GM12801 (cell line): ENCODE measurements around the gene DOK4.

ENCODE experiments used
- CTCF ChIP-seq: IDR thresholded peaks from one replicate; pipeline ENCODE4 v1.5.1; 2011; ENCODE audit warnings: control low read depth; ENCODE audit not compliant: insufficient read length; ENCODE audit errors: extremely low read depth

Gene DOK4

DNA sequence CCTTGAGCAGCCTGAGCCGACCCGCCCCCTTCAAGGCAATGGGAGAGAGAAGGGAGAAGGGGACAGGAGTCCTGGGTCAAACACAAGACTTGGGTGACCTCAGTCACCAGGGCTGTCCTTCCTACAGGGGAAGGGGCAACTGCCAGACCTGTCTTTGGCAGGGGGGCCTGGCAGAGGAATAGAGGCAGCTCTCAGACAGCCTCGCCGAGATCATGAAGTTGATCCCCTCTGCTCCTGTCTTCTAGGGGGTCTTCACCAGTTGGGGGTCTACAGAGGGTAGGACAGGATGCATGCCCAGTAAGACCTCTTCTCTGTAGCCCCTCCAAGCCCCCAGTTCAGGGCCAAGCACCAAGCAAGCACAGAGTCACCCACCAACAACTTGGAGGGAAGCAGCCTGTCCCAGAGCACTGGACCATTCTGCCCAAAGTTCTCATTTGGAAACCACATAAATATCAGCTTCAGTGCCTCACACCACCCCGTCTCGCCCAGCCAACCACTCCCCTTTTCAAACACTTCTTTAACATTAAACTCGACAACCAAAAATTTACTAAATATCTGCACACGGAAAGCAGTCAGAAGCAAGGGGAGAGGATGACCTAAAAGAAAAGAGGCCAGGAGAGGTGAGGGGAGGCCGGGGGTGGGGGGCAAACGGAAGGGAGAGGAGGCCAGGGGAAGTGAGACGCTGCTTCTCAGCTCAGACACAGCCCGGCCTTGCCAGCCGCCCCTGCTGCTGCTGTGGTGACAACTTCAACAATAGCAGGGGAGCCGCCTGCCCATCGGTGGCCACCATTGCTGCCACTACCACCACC, 7.7 kb downstream of the DOK4 start:
- TF ChIP-seq CTCF: no peak

- no peak for TF ChIP-seq CTCF
Measured at GRCh38 chr16:57477531-57478202, 8.6 kb downstream of the DOK4 start.

GRCh38 chr16:57476546-57477410, 9.5 kb downstream of the DOK4 start:
- TF ChIP-seq CTCF: no peak

DNA sequence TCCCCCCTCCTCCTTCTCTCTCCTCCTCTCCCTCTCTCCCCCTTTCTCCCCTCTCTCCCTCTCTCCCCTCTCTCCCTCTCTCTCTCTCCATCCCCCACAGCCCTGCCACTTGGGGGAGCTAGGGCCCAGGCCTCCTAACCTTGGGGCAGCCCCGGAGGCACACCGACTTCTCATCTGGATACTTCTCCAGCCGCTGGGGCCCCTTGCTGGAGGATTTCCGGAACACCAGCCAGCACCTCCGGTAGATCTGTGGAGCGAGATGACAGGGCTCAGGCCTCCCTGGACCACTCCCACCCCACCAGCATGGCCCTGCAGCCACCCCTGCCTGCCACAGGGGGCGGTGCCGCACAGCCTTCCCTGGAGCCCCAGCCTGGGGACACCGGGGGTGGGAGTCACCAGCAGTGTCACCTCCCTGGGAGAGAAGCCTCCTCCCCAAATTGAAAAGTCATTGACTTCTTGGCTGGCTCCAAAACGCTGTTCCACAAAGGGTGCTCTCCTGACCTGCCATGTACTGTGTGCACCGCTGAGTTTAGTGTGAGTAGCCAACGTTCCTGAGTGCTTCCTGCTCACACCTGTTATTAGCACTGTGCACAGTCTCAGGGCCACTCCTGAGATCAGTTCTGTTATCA, 10.5 kb downstream of the DOK4 start:
- no peak for TF ChIP-seq CTCF

DNA sequence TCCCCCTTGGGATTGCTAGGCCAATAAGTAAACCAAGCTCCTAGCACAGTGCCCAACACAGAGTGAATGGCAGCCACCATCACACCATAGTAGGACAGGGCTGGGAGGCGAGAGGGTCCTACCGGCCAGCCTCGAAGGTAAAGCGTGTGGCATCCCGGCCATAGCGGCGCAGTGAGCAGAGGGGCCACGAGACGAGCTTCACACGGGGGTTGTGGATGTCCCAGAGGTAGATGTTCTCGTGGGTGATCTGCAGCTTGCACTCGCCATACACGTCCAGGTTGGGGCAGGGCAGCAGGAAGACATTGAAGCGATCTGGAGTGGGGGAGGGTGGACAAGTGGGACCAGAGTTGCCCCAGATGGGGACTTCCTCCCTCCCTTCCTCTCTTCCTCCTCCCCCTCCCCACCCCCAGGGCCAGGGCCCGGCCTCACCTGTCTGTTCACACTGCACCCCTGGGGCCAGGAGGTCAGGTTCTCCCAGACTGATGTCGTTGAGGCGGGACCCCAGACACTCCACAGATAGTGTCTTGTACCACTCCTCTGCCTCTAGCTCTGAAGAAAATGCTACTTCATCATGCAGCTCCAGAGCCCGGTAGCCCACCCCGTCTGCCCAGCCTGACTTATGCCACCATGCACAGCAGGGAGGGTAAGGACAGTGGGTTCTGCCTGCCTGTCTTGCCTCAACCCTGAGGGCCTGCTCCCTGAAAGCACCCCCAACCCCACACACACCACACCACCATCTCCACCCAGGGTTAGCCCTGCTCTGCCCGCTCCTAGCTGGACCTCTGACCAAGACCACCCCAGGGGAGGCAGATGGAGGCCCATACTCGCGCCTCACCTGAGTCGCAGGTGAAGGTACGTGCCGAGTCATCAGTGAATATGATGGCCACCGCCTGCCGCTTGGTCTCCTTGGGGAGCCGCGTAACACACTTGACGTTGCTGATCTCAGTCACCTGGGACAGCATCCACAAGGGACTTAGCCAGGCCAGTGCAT, 11.3 kb downstream of the DOK4 start:
- TF ChIP-seq CTCF: no peak

DNA sequence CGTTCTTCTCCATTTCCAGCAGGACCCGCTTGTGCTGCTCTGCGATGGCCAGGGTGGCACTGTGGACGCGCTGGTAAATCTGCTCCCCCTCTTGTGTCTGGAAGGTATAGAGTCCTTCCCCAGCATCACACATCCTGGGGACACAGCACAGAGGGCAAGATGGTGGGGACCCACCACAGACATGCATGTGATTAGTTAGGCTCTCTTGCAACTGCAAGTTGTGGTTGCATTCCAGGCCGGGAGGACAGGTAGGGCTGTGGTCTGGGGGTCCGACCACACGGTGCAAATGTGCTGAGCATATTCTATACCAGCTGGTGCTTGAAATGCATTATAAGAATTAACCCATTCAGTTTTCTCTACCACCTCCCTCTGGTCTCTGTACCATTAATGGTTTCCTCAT, 12.4 kb downstream of the DOK4 start:
- TF ChIP-seq CTCF: no peak
